HG02938 (cell line): ENCODE measurements around the gene UBE2D1.
A peak's percentile ranks its signal among the peaks of the same experiment; 100 is the strongest.
"Not testable (repeated sequence)": the region's sequence is repeated elsewhere in the genome, so short reads cannot be mapped to it uniquely, and the experiment has no call there.

ENCODE experiments used
- ATAC-seq: cut with Tn5 transposase; IDR thresholded peaks from one replicate; pipeline ENCODE4 v1.9.1; 2021; ENCODE audit warnings: mild to moderate bottlenecking, moderate library complexity; ENCODE audit not compliant: unreplicated experiment

Gene UBE2D1

DNA sequence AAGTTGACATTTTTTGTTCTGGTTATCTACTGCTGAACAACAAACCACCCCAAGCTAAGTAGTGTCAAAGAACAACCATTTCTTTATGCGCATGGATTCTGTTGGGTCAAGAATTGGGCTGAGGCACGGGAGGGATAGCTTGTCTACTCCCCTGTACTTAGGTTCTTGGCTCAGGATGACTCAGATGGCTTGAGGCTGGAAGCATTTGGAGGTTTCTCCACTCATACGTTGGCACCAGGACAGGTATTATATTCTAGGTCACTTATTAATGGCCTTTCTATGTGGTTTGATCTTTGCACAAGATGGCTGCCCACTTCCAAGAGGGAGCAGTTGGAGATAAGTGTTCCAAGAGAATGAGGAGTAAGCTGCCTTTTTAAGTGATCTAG is 38.6 kb downstream of the UBE2D1 start:
- peak; percentile 21 for ATAC-seq

DNA sequence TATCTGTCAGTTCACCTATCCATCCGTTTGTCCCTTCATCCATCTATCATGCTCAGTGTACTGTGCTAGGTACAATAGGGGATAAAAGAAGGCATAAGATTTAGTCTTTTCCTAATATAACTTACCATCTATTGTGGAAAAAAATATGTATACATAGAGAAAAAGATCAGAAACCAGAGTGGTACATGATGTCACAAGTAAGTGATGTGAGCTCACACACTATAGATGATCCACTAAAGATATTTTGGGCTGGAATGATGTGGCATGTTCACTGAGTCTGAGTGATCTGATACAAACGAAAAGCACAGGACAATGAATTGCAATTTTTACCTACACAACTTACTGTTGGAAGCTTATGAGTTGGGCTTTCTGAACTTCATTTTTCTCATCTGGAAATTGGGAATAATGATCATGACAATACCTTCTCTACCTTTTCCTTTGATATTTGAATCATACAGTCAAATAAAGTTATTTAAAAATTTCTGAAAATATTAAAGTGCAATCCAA is 47.7 kb downstream of the UBE2D1 start:
- no peak for ATAC-seq

DNA sequence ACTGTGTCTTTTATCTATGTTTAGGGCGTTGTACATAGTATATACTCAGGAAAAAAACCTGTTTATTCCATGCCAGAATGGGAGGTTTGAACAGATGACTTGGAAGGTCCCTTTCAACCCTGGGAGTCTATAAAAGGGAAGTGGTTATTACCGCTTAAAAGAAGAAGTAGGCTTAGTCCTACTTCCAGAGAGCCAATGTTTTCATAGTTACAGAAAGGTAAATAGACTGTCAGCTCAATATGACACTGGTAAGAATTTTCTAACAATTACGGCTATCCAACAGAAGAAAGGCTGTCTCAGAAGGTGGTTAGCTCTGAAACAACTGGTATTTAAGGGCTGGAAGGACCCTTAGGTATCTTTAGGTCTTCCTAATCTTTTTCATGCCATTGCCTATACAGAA is 49.3 kb downstream of the UBE2D1 start:
- peak; percentile 73 for ATAC-seq

DNA sequence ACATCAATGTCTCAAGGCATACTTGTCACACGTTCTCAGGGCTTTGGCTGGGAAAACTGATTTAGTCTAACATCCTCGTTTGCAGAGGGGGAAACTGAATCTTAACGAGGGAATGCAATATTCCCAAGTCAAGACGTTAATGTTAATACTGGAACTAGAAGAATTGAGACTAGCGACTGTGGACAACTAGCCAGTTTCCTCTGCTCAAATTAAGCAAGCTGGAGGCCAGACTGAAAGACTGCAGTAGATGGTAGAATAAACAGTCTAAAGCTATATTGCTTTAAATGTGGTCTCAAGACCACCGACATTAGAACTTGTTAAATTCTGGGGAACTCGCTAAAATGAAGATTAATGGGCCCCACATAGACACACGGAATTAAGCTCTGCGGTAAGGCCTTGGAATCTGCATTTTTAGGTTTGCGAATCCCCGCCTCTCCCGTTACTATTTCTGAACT is 49.8 kb downstream of the UBE2D1 start:
- no peak for ATAC-seq

DNA sequence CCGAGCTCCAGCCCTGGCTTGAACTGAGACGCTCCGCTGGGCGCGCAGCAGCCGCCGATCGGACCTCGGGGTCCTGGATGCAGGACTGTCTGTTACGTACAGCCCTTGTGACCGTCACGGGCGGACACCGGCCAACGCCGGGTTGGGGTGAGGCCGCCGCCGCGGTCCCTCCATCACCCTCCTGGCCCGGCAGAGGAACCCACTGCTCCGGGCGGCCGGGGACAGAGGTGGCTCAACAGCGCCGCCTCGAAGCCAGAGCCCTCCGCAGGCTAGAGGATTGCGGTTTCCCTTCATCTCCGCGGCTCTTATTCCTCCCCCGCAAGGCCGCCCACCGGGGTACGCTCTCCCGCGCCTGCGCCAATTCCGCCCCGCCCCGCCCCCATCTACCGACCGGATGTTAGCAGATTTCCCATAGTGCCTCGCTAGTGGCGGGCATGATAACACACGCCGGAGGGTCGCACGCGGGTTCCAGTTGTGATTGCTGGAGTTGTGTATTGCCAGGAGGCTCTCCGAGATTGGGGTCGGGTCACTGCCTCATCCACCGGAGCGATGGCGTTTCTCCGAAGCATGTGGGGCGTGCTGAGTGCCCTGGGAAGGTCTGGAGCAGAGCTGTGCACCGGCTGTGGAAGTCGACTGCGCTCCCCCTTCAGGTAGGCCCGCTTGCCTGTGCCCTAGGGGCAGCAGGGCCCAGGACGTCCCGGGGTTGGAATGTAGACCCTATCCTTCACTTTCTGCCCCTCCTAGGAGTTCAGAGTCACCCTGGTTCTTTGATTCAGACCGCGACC is 50.4 kb downstream of the UBE2D1 start, which contains the start of gene TFAM:
Gene TFAM, plus strand, starts transcription at position 412 of the 785 bp plus-strand sequence. Its CDS starts 138 bp downstream, at position 550.
- peak; percentile 77 for ATAC-seq

GRCh38 chr10:58385784-58386112 is 50.9 kb downstream of the UBE2D1 start:
- ATAC-seq: peak; percentile 2

GRCh38 chr10:58389024-58389423 is 54.2 kb downstream of the UBE2D1 start:
- ATAC-seq: no peak

DNA sequence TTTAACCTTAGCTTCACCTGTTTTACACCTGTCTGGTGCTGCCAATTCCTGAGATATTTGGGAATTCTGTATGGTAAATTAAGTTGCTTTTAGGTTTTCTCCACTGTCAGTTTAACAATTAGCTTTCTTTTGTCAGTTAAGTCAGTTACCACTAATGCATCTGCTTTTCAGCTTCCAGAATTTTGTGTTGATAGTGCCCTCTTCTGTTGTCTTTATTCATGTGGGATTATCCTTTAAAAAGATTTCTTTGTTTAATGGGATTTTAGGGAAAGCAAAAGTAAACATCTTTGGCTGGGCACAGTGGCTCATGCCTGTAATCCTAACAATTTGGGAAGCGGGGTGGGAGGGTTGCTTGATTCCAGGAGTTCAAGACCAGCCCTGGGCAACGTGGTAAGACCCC is 58.5 kb downstream of the UBE2D1 start:
- ATAC-seq: no peak

GRCh38 chr10:58394471-58394870 is 59.7 kb downstream of the UBE2D1 start:
- no peak for ATAC-seq

- no peak for ATAC-seq
Measured at GRCh38 chr10:58396057-58396456, 61.3 kb downstream of the UBE2D1 start.

- ATAC-seq: no peak
Measured at GRCh38 chr10:58397830-58398229, 63.0 kb downstream of the UBE2D1 start.

- ATAC-seq: no peak
Measured at GRCh38 chr10:58399410-58399809, 64.6 kb downstream of the UBE2D1 start.

- ATAC-seq: no peak
Measured at GRCh38 chr10:58400609-58401008, 65.8 kb downstream of the UBE2D1 start.

GRCh38 chr10:58404001-58404400 is 69.2 kb downstream of the UBE2D1 start:
- no peak for ATAC-seq

DNA sequence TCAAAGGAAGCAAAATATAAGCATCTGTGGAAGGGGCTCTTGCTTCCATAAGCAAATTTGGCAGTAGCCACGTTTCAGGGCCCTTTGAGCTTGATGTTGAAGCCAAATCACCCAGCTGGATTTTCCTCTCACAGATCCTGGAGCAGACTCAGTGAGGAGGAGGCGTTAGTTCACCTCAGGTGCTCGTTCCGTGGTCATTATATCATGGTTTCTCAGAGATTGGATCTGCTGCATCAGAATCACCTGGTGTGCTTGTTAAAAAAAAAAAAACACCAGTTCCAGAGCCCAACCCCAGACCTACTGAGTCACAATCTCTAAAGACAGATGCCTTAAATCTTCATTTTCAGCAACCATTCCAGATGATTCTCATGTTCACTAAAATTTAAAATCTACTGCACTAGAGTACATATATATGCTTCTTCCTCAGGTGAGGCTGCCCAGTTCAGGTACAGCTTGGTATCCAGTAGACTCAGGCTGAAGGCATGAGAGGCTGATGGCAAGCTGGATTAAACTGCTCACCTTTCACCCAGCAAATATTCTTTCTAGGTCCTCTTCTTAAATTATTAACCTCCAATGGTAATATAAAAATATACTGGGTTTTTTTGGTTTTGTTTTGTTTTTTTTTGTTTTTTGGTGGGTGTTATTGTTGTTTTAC is 75.3 kb downstream of the UBE2D1 start:
- no peak for ATAC-seq

DNA sequence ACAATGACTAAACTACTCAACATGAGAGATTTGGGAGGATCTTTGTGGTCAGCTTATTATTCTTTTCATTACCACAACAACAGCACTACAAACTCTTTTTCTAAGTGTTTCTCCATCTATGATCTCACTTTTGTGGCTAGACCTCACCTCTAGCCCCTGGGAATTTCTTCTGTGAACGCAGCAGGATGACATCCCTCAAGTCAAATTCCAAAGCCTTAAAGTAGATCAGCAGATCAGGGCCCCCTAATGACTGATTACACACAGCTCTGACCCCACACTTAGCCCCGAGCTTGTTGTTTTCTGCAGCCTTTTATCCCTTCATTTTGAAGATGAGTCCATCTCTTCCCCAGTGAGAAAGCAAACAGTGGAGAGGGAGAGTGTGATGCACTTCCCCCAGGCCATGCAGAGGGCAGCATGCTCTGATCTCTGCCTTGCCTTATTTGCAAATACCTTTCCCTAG is 77.7 kb downstream of the UBE2D1 start:
- no peak for ATAC-seq

DNA sequence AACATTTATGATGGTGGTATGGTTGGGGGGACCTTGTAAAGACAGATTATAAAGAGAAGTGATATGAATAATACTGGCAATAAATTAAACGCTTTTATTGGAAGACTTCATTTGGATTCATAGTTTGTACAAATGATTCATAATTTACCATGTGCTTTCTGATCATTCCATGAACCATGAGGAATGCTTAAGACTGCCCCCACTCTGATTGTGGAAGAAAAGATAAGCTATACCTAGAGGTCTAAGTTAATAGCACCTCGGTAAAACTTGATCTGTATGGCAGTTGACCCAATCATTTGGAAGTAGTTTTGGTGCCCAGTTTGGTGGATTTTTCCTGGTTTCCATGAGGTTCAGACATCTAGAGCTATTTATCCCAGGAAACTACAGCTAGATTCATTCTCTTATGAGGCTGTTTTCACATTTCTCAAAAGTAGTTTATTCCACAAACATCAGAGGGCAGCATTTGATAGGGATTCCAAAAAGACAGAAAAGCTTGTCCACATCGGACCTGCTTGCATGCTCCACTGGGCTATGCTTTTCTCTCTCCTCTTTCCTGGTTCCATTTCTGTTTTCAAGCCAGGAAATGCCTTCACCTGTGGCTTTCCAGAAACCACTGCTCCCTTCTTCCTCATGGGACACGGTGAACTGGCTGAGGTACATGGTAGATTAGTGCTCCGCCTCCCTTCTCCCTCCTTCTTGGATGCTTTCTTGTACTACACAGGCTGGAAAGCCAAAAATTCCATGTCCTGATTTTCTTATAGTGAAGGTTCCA is 79.7 kb downstream of the UBE2D1 start:
- no peak for ATAC-seq

- no peak for ATAC-seq
Measured at GRCh38 chr10:58415757-58416156, 81.0 kb downstream of the UBE2D1 start.

GRCh38 chr10:58417902-58418301 is 83.1 kb downstream of the UBE2D1 start:
- ATAC-seq: not testable (repeated sequence)
